GM18868 (cell line): ENCODE measurements around the gene SRSF10.
"Not testable (repeated sequence)": the region's sequence is repeated elsewhere in the genome, so short reads cannot be mapped to it uniquely, and the experiment has no call there.

ENCODE experiments used
- ATAC-seq: cut with Tn5 transposase; IDR thresholded peaks from one replicate; pipeline ENCODE4 v1.9.1; 2021; ENCODE audit warnings: mild to moderate bottlenecking, moderate library complexity; ENCODE audit not compliant: unreplicated experiment

The SRSF10 gene

GRCh38 chr1:23979881-23980727 is at the start of gene SRSF10:
TSS of gene SRSF10 (minus strand) at chr1:23980327. CDS start at chr1:23980255, 72 bp downstream.
- ATAC-seq: peak; percentile 90

DNA sequence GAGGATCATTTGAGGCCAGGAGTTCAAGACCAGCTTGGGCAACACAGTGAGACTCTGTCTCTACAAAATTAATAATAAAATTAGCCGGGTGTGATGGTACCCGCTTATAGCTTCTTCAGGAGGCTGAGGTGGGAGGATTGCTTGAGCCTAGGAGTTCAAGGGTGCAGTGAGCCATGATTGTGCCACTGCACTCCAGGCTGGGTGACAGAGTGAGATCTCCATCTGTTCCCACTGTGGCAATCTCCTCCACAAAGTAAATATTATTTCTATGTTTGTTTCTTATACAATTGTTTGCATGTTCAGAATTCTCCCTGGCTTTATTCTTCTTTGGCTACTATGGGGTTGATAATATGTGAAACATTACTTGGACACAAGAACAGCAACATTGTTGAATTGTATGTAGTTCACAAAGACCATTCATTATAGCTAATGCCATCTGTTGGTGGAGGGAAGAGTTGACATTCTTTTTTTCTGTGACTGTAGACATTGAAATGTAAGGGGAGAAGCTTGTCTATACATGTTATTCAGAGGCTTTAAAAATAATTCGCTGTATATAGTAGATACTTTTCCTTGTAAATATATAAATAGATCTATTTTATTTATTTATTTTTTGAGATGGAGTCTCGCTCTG is 47.8 kb upstream of the SRSF10 start:
- ATAC-seq: no peak

DNA sequence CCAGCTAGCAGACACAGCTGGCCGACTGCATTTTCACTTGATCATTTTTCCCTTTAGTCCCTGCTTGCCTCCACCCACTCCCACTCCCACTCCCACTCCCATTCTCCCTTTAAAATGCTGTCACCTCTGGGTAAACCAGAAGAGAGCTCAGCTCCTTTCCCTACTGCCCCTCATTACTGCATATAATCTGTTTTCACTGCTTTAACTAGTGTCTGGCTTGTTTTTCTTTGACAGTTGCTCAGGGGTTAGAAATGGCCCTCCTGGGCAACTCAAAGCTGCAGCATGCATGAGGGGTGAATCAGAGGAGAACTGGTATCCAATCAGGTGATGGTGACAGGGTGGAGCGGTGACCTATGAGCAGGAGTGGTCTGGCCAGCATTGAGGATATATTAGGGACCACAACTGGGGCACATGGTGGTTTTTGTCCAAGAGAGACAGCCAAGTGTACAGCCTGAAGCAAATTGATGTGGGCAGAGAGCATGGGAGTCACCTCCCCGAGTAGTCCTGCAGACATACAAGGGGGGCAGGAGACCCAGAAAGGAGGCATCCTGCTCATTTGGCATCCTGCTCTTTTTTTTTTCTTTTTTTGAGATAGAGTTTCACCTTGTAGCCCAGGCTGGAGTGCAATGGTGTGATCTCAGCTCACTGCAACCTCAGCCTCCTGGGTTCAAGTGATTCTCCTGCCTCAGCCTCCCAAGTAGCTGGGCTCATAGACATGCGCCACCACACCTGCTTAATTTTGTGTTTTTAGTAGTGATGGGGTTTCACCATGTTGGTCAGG is 42.6 kb upstream of the SRSF10 start:
- ATAC-seq: no peak

DNA sequence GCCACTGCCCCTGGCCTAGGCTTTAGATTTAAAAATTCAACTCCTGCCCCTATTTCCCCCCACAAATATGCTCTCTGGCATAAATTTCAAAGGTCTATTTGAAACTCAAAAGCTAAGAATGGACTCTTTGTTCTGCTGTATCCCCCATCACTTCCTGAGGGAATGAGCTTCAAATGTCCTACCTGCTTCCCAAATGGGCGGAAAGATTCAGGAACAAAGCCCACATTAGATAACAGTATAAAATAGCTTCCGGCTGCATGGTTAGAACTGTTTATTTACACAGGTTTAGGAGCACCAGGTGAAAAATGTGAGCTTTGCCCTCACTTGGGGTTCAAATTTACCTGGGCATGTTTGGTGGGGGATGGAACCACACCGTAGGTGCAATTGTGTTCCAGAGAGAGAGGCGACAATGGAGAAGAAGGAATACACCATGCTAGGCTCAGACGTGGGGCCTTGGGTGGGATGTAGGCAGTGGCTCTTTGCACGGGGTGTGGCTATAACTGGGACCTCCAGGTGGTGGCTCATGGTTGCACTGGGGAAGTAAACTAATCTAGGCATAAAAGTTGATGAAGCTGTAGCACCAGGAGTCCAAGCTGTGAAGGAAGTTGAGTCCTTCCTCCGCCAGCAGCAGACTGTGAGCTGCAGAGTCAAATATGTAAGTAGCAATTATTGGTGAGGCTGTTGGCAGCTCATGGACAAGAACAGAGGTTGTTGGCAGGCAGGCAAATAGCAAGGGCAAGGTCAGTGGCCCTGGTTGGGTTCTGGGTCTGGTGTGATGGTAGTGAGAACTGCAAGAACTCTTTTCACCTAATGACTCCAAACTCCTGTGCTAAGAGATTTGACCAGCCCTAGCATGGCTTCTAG is 41.5 kb upstream of the SRSF10 start:
- no peak for ATAC-seq

DNA sequence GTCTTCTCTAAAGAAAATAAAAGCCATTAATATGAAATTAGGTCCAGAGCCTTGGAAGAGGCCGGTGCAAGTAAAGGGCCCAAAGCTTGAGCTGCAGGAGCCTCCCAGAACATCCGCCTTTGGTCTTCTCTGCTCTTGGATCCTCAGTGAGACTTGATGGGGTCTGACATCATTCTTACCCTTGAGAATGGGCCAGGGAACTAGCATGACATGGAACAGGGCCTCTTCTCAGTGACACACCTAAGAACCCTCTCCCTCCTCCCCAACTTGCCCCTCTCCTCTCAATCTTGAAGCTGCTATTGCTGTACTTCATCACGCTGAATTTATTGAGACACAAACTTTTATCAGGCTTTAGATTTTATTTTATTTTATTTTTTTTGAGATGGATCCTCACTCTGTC is 40.3 kb upstream of the SRSF10 start:
- no peak for ATAC-seq

DNA sequence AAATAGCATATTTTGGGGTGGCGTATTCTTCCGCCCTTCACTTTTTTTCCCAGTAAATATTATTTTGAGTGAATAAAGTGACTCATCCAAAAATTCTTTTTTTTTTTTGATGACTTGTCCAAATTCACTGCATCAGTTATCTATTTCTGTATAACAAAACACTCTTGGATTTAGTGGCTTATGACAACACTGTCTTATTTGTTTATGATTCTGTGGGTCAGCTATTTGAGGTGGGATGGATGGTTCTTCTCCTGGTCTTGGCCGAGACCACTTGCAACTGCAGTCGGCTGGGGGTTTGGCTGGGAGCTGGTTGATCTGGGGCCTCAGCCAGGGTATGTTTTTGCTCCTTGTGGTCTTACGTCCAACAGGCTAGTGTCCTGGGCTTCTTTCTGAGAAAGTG is 39.9 kb upstream of the SRSF10 start:
- no peak for ATAC-seq

GRCh38 chr1:24018611-24019580 is 38.8 kb upstream of the SRSF10 start:
- ATAC-seq: no peak

DNA sequence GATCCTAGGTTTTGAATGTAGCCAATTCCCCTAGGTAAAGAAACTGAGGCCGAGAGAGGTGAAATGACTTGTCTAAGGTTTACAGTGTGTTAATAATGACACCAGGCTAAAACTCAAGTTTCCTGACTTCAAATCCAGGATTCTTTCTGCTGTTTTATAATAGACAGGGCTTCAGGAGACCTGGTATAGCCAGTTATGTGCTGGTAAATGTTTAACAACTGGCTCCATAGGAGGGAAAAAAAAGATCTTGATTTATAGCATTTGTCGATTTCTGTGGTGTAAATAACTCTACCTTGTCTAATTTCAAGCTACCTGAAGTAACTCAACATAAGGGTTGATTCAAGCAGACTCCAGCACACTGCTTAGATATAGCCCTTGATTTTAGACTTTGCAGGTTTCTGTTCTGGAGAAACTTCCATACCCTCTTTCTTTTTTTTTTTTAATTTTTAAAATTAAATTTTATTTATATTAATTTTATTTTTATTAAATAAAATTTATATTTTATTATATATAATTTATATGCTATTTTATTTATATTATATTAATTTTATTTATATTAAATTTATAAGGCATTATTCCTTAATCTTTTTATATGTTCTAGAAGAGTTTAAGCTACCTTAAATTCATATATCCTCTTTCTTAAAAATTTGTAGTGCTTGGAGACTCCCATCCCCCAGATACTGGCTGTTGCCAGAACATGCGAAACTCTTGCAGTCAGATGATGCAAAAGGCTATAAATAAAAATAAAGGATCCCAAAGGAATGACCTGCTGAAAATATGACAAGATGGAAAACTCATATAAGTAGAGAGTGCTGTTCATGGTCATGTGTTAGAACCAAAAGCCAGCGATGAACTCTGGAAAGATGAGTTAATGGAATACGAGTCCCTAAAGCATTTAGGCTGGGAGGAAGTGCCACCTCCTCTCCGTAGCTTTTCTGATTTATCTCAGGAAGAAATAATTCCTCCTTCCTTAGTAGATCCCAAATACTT is 35.4 kb upstream of the SRSF10 start:
- no peak for ATAC-seq

GRCh38 chr1:24012878-24013277 is 32.8 kb upstream of the SRSF10 start:
- not testable (repeated sequence) for ATAC-seq

- no peak for ATAC-seq
Observed at GRCh38 chr1:24010650-24011049, 30.5 kb upstream of the SRSF10 start.

DNA sequence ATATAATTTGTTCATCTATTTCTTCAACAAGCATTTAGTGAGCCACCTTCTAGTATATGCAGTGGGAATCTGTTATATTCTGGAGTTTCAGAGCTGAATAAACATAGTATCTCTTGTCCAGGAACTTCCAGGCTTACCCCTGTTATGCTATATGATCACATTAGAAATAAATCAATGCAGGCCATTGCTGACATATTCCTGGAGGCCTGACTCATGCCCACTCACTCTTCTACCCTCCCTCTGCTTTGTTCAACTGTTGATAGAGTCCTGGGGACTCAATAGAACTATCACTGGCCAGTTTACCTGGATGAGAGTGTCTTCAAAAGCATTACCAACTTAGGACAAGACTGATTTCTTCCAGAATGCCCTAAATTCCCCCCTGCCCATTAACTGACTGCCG is 29.3 kb upstream of the SRSF10 start:
- ATAC-seq: no peak

GRCh38 chr1:24008574-24009184 is 28.6 kb upstream of the SRSF10 start:
- ATAC-seq: not testable (repeated sequence)

- ATAC-seq: no peak
Observed at GRCh38 chr1:24007079-24007478, 27.0 kb upstream of the SRSF10 start.

GRCh38 chr1:24005163-24005562 is 25.0 kb upstream of the SRSF10 start:
- ATAC-seq: no peak

GRCh38 chr1:24004132-24004531 is 24.0 kb upstream of the SRSF10 start:
- ATAC-seq: no peak

DNA sequence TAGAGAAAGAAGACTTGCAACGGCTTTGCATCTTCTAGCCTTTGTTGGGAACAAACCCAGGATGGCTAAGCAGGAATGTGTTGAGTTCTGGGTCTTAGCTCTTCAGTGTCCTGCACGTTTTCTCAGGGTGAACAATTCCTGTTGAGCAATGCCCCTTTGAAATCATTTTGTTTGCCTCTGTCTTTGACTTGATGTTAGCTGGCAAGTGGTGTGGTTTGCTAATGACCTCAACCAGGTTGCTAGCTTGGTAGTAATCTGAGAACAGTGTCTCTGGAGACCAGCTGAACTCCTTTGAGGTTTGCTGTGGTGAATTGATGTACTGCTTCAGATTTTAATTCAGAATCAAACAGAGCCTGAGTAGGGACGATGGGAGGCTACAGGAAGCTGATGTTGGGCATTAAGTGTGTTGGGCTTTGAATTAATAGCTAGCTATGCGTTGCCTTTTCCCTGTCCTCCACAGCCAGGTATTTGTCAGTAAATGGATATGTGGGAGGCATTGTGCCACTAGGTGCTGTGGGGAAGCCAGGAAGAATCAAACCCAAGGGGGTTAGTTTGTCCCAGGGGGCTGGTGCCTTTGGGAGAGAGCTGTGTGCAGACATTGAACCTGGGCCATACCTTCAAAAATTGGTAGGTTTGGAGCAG is 23.3 kb upstream of the SRSF10 start:
- ATAC-seq: no peak

- no peak for ATAC-seq
Observed at GRCh38 chr1:24002695-24003094, 22.6 kb upstream of the SRSF10 start.
